NCI-H1105 (cell line): ENCODE results near the gene SMURF1.

Experiments
- DNase-seq: peaks from one replicate; lab custom pipeline; 2025; lab: John Stamatoyannopoulos, UW

Gene SMURF1

GRCh38 chr7:99029466-99030435 is 114.2 kb downstream of the SMURF1 start:
- no peak for DNase-seq

DNA sequence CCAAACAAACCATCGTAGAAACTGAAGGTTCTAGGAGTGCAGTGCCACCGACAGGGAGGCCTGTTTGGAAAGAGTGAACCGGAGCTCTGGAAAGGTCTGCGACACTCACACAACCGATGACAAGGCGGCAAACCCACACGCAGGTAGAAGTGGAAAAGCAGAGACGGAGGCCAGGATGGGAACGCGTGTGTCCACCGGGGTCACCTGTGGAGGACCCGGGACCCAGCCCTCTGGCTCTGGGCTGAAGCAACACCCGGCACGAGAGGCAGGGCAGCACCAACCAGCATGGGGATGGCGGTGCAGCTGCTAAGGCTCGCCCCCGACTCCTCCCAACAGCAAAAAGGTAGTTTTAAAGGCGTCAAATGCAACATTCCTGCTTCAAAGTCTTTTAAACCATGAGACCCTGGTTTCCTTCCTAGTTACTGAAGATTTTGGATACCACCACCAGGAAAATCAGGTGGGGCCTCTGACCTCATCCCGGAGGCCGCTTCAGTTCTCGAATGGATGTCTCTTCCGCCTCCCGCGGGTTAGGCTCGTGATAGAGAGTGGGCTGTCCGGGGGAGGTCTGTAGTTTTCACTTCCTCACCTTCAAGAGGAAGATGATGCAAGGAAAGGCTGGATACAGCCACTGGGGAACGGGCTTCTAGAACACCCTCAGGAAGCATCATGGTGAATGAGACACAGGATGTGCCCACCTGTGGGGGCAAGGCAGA is 115.5 kb downstream of the SMURF1 start:
- no peak for DNase-seq

- DNase-seq = no peak
Observed at GRCh38 chr7:99027841-99028240, 116.1 kb downstream of the SMURF1 start.

GRCh38 chr7:99027241-99027640 is 116.7 kb downstream of the SMURF1 start:
- DNase-seq = no peak

DNA sequence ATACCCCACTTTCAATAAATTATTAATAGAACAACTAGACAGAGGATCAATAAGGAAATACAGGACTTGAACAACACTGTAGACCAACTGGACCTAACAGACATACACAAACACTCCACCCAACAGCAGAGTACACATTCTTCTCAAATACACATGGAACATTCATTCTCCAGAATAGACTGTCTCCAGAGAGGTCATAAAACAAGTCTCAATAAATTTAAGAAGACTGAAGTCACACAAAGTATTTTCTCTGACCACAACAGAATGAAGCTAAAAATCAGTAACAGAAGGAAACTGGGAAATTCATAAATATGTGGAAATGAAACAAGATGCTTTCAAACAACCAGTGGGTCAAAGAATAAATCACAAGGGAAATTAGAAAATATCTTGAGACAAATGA is 119.8 kb downstream of the SMURF1 start:
- DNase-seq = no peak

GRCh38 chr7:99021941-99022560 is 121.9 kb downstream of the SMURF1 start:
- DNase-seq = no peak

GRCh38 chr7:99020413-99020715 is 123.5 kb downstream of the SMURF1 start:
- DNase-seq = no peak

- no peak for DNase-seq
Observed at GRCh38 chr7:99019523-99020412, 124.1 kb downstream of the SMURF1 start.

DNA sequence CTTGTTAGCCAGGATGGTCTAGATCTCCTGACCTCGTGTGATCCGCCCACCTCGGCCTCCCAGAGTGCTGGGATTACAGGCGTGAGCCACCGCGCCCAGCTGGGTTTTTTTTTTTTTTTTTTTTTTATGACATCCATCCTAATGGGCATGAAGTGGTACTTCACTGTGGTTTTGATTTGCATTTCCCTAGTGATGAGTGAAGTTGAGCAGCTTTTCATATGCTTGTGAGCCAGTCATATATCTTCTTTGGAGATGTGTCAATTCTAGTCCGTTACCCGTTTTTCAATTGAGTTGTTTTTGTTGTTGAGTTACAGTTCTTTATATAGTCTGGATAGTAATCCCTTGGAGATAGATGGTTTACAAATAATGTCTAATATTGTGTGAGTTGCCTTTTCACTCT is 127.7 kb downstream of the SMURF1 start:
- DNase-seq = no peak

- DNase-seq = no peak
Observed at GRCh38 chr7:99014113-99014985, 129.6 kb downstream of the SMURF1 start.

DNA sequence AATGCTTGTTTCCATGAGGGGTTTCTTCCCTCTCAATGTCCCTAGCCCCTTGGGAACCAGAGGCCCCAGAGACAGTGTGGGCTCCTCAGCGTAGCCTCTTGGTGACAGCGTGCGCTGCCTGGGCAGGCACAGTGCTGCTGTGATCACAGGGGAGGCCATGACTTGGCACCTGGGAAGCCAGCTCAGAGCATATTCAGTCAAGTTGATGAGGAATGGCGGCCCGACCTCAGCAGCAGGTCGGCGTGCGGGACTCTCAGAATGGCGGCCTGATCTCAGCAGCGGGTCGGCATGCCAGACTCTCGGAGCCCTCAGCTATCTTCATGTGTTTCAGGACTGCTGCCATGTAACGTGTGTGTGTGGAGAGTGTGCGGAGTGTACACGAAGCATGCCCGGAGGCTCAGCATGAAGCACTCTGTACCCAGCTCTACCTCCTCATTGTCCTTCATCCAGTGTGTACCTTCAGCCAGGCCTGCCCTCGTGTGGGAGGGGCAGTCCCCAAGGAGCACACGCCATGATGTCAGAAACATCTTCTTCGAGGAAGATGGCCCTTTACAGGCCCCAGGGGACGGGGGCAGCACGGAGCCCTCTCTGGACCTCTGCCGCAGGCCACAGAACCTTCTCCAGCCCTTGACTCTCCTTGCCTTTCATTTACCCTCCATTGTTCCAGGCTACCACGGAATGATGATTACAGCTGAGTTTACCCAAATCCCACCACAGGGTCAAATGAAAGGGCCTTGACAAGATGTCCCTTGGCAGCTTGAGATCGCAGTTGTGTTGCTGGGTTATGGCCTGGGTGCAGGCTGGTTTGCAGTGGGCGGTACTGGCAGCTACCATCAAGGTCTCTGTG is 130.4 kb downstream of the SMURF1 start:
- no peak for DNase-seq

- no peak for DNase-seq
Observed at GRCh38 chr7:99012722-99013121, 131.2 kb downstream of the SMURF1 start.

DNA sequence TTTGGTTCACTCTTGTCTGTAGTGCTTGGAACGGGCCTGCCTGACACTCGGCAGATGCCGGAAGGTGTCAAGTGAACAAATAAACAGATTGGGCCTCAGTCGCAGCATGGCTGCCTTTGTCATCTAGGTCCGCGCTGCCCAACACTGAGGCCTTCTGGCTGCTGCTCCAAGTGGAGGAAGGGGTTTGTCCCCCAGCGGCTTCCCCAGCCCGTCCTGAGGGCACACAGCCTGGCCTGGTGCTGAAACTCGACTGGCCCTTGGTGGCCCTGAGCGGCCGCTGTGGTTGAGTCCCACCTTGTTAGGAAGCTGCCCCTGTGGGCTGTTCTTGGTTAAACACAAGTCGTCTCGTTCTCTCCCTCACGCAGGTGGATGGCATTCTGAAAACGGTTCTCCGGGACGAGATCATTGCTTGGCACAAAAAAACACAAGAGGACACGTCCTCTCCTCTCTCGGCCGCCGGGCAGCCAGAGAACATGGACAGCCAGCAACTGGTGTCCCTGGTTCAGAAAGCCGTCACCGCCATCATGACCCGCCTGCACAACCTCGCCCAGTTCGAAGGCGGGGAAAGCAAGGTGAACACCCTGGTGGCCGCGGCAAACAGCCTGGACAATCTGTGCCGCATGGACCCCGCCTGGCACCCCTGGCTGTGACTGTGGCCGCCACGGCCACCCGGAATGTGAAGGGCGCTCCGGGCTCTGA is 132.1 kb downstream of the SMURF1 start:
- no peak for DNase-seq

- DNase-seq = no peak
Observed at GRCh38 chr7:99011341-99011705, 132.6 kb downstream of the SMURF1 start.

DNA sequence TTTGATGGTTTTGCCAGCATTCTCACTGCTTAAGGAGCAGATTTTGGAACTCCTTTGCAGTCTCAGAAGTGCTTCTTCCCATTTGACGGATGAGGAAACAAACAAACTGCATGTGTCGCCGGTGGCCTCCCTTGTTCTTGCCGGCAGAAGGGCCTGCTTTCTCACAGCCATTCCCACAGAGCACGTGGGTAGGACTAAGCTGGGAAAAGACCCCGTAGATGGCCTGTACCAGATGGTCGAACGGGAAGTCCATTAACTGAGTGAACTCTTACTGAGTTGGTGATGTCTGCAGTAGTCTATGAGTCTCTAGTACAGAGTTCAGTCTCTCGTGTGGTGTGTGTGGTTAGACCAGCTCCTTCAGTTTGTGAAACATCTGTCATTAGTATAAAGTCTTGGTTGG is 133.6 kb downstream of the SMURF1 start:
- DNase-seq = no peak

- DNase-seq = no peak
Observed at GRCh38 chr7:99008921-99009530, 134.9 kb downstream of the SMURF1 start.

GRCh38 chr7:99008181-99008631 is 135.7 kb downstream of the SMURF1 start:
- DNase-seq = no peak

DNA sequence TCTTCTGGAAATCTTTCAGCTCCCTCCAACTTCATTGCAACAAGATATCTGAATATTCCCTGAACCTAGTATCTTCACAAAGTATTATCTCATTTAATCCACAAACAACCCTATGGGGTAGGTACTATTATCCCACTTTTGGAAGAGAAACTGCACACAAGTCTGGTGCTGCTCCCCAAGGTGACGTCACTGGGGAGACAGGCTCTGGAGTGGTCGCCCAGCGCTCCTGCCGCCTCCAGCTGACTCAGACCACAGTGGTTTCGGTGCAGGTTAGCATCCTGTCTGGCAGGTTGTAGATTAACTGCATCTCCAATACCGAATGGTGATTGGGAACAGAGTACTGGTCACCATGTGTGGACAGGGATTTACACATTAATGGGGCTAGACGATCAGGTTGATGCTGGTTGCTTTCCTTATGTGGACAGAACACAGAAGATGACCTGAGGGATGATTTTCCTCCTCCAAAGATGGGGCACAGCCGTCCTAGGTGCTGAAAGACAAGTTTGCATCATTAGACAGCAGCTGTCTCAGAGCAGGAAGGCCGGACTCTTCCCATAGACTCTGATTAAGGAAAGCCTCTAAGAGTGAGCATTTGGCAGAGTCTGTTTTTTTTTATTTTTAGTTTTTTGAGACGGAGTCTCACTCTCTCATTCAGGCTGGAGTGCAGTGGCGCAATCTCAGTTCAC is 137.0 kb downstream of the SMURF1 start:
- no peak for DNase-seq
